ENCODE measurements around the gene RHOD. TPM values are rescaled to one million over a fixed set of nuclear protein-coding genes. Genes with fewer than 3 reads are reported as not detected.

Gene RHOD
- total and polyA plus RNA-seq, 2 donors (not counting 3 experiments of a cell fraction or from before 2014, with no cell fraction given), result 10.6 to 17.9 TPM

- no peaks in the 10 kb centered on the region for H4K20me1 ChIP-seq (replicated peaks; ENCODE audit: control insufficient read depth, extremely low read depth, insufficient read depth, low read length)
- no peak overlapping the region for H3K4me3 ChIP-seq (replicated peaks in 1 of 3; ENCODE audit: insufficient read depth in 1 of 3, low read depth in 1 of 3, low read length in 3 of 3)
- TF ChIP-seq MYC (IDR thresholded peaks at IDR 0.05; ENCODE audit: low read depth, low read length) (no peak), POLR2AphosphoS5 (IDR thresholded peaks at IDR 0.05; ENCODE audit: insufficient read depth, low read depth, low read length) (no peak), FOS (IDR thresholded peaks at IDR 0.05; ENCODE audit: borderline replicate concordance, insufficient read depth, low read length) (no peak), CTCF (IDR thresholded peaks at IDR 0.05; ENCODE audit: extremely low read depth in 1 of 2, insufficient read depth in 1 of 2, low read depth in 1 of 2, low read length in 2 of 2) (no peak), EZH2 (IDR thresholded peaks at IDR 0.05; ENCODE audit: borderline replicate concordance, low read depth, low read length, severe bottlenecking) (no peak), POLR2A (IDR thresholded peaks at IDR 0.05; ENCODE audit: low read depth, low read length) (no peak), MAX (IDR thresholded peaks at IDR 0.05; ENCODE audit: insufficient read depth, insufficient read length) (no peak), GATA2 (IDR thresholded peaks at IDR 0.05; ENCODE audit: insufficient read depth, insufficient read length, low read depth, low read length) (no peak), JUN (IDR thresholded peaks at IDR 0.05; ENCODE audit: borderline replicate concordance, insufficient read depth, insufficient read length, low read depth) (no peak)
- BruUV-seq (replicated peaks), result no TSS peak
- H3K27ac ChIP-seq (ENCODE audit: insufficient read depth, low read depth, low read length), result no peak overlapping the region
- ChIA-PET CTCF (interaction anchor here (0.9 to 7.5 kb wide), 9 partner anchors 7 to 331 kb away, joined by 3 to 129 read pairs (median 4); partner anchors contain the start of gene PC), POLR2A (no interaction called here)
- FAIRE-seq, result no peak
- no peaks in the 10 kb centered on the region for H3K9me1 ChIP-seq (replicated peaks; ENCODE audit: control insufficient read depth, extremely low read depth, insufficient read depth, low read length)
- dilution Hi-C loops (cut with MboI; ENCODE audit: extremely low pct_ligation_motif_present, low sequenced_read_pairs) (no loop called here), intact Hi-C loops (cut with micrococcal nuclease) (no loop called here)
- no peak overlapping the region for H3K9ac ChIP-seq (replicated peaks; ENCODE audit: extremely low read depth, insufficient read depth, low read length)
- H3K4me2 ChIP-seq (ENCODE audit: insufficient read depth, low read length), result no peak overlapping the region
- H2AFZ ChIP-seq (ENCODE audit: low read depth, low read length), result no peak overlapping the region
- DNase-seq (ENCODE audit: low read depth, low spot score), result no peak
- H3K27me3 ChIP-seq (ENCODE audit: control insufficient read depth in 2 of 2, insufficient read depth in 2 of 2, low read length in 2 of 2), result peaks cover 0 to 3% of the 10 kb centered on the region in 2 experiments
- no peaks in the 10 kb centered on the region for H3K36me3 ChIP-seq (ENCODE audit: control insufficient read depth in 2 of 2, extremely low read depth in 1 of 2, insufficient read depth in 2 of 2, low read length in 2 of 2)
- H3K9me3 ChIP-seq (replicated peaks; ENCODE audit: control insufficient read depth, insufficient read depth, low read length), result no peaks in the 10 kb centered on the region
- H3K4me1 ChIP-seq (ENCODE audit: control insufficient read depth, extremely low read depth, insufficient read depth, low read length), result peaks cover 20% of the 10 kb centered on the region
- H3K79me2 ChIP-seq (ENCODE audit: control insufficient read depth, insufficient read depth, low read length), result no peaks in the 10 kb centered on the region
These were observed 5.3 kb upstream of the RHOD start for GRCh38 chr11:67051180-67051893.
